ENCODE results near the gene ZCCHC10.
A peak's percentile ranks its signal among the peaks of the same experiment; 100 is the strongest.
"Not testable (repeated sequence)": the region's sequence is repeated elsewhere in the genome, so short reads cannot be mapped to it uniquely, and the experiment has no call there.

Gene ZCCHC10

DNA sequence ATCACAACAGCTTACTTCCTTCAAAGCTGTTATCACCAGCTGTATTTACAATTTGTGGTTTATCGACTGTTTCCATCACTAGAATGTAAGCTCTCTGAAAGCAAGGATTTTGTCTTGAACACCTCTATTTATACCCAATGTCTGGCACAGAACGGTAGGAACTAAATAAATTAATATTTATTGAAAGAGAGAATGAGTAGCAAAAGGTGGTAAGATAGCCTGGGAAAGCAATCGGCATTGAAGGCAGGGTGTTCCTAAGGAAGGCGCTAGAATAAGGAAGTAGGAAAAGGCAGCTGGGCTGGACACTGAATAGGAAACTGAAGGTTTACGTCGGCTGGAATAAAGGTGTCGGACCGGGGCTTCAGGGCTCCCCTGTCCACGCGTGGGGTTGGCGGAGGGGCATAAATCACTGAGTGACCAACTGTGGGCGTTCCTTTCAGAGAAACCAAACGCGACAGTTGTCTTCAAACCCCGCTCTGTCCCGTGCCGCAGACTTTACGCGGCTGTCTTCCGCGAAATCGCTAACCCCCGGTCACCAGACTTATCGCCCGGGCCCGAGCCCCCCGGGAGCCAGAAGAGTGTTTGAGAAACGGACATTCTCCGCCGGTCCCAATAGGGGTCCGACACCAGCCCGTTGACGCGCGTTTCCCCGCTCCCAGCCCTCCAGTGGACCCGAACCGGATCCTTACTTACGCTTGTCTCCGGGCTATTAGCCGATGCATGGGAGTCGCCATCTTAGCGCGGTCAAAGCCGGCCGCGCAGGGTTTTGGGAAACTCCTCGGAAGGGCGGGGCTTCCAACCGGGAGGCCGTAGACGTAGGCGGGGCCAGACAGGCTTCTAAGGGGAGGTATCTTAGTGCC, at the start of gene ZCCHC10:
ZCCHC10 (minus strand) TSS at position 746 of the 860 bp plus-strand sequence; CDS start at position 734, 12 bp downstream.
- peak; percentile 87 for DNase-seq (ENCODE audit: low read depth)

GRCh38 chr5:133075572-133076536, 49.5 kb upstream of the ZCCHC10 start:
- no peak for DNase-seq (ENCODE audit: low read depth)

- DNase-seq (ENCODE audit: low read depth): no peak
Observed at GRCh38 chr5:133072021-133072420, 45.7 kb upstream of the ZCCHC10 start.

GRCh38 chr5:133066045-133066444, 39.7 kb upstream of the ZCCHC10 start:
- no peak for DNase-seq (ENCODE audit: low read depth)

- DNase-seq (ENCODE audit: low read depth): no peak
Observed at GRCh38 chr5:133065471-133065870, 39.1 kb upstream of the ZCCHC10 start.

- DNase-seq (ENCODE audit: low read depth): no peak
Observed at GRCh38 chr5:133063965-133064364, 37.6 kb upstream of the ZCCHC10 start.

GRCh38 chr5:133062276-133062675, 35.9 kb upstream of the ZCCHC10 start:
- DNase-seq (ENCODE audit: low read depth): no peak

GRCh38 chr5:133059621-133060020, 33.3 kb upstream of the ZCCHC10 start:
- no peak for DNase-seq (ENCODE audit: low read depth)

- no peak for DNase-seq (ENCODE audit: low read depth)
Observed at GRCh38 chr5:133056891-133057290, 30.5 kb upstream of the ZCCHC10 start.

DNA sequence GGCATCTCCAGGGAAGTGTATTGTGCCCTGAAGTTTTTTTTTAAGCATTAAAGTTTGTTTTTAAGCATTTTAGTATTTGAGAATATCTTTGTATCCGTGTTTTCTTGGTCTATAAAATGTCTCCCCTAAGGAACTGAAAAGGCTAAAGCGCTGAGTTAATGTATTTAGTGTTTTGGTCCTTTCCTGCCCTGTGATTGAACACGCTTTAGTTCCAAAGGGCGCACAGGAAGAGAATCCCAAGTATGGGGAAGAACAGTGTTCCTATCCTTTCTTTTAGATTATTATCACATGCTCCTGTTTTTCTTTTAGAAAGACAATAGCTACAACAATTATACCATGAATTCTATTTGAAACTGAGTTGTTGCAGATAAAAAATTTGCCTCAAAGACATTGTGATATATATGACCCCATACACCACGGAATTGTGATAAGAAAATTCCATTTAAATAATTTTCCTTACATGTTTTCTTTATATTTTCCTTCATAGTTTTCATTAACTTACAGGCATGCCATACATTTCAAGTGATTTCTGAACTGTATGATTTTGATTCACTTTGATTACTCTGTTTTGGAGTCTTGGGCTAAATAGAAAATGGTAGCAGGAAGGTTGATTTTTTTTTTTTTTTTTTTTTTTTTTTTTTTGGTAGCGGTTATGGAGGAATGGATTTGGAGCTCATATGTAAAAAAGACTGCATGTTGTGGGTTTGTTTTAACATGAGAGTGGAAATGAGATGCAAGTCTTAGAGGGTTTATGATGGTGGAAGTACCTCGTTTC, 28.5 kb upstream of the ZCCHC10 start:
- no peak for DNase-seq (ENCODE audit: low read depth)

DNA sequence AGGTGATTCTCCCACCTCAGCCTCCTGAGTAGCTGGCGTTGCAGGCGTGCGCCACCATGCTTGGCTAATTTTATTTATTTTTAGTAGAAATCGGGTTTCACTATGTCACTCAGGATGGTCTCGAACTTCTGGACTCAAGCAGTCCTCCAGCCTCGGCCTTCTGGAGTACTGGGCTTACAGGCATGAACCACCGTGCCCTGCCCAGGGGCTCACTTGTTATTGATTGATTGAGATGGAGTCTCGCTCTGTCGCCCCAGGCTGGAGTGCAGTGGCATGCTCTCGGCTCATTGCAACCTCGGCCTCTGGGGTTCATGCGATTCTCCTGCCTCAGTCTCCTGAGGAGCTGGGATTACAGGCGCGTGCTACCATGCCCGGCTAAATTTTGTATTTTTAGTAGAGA, 27.1 kb upstream of the ZCCHC10 start:
- DNase-seq (ENCODE audit: low read depth): no peak

DNA sequence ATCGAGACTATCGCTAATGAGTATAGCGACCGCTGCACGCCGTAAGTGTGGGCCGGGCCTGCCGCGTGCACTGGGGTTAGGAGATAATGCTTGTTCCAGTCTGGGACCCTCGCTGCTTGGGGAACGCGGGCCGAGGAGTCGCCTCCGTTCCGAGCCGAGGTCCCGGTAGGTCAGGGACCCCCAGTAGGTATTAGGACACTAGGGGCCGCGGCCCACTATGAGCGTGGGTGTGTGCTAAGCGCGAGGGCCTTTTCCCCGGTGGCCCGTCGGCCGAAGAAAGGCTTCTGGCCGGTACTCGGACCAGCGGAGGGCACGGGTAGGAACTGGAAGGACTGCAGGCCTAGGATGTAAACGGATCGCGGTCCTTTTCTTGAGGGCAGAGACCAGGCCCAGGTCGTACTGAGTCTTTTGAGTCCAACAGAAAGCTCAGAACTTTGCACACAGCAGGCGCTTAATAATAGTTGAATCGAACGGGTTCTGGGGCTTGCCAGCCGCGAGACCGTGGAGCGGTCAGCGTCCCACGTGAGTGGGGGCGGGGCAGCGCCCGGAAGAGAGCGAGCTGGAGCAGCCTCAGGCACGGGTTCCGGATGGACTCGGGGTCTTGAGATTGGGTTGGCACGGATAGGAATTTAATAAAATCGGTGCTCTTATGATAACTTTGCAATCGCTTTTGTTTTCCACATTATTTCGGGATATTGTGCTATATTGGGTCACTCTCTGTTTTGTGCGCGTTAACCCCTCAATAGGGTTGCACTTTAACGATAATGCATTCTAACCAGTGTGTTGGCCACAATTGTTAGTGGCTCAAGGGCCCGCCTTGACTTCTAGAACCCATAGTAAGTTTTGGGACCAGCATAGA, 26.2 kb upstream of the ZCCHC10 start:
- peak; percentile 40 for DNase-seq (ENCODE audit: low read depth)

- DNase-seq (ENCODE audit: low read depth): peak; percentile 97
Observed at GRCh38 chr5:133051542-133052316, 25.4 kb upstream of the ZCCHC10 start, which contains the start of gene HSPA4. Gene HSPA4 (plus strand): TSS chr5:133052013. CDS start chr5:133052251, 238 bp downstream.

DNA sequence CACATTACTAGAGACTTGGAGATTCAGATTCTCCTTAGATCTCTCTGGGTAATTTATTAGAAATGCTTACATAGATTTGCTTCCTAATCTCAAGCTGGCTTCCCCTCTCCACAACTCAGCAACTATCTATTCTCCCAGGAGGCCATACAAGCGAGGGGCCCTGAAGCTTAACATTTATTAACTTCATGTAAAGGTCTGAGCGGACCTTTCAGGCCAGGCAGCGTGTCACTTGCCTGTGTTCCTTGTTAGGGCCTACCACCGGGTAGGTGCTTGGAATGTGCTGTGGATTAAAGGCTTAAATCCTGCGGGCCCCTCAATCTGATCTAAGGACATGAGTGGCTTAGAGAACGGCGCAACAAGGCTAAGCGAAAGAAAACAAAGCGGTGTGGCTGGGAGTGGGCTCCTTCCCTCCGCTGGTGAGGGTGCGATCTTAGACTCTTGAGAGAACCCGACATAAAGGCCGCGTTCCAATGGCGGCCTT, 24.8 kb upstream of the ZCCHC10 start:
- DNase-seq (ENCODE audit: low read depth): peak; percentile 56

DNA sequence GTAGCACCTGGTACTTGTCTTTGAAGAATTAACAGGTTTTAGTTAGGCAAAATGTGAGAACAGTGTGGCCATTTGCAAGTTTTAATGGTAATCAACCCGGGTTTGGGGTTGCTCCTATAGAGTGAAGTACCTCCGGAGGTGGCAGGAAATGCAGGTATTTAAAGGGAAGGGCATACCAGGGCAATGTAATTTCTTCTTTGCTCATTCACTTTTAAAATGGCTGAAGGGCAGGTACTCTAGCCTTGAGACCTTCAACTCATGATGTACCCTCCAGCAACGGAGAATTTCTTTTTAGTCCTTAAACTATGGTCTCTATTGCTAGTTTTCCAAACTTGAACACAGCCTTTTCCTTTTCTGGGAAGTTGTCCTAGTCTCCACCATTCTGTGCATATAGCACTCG, 24.2 kb upstream of the ZCCHC10 start:
- DNase-seq (ENCODE audit: low read depth): no peak

- DNase-seq (ENCODE audit: low read depth): no peak
Observed at GRCh38 chr5:133049726-133050048, 23.3 kb upstream of the ZCCHC10 start.

DNA sequence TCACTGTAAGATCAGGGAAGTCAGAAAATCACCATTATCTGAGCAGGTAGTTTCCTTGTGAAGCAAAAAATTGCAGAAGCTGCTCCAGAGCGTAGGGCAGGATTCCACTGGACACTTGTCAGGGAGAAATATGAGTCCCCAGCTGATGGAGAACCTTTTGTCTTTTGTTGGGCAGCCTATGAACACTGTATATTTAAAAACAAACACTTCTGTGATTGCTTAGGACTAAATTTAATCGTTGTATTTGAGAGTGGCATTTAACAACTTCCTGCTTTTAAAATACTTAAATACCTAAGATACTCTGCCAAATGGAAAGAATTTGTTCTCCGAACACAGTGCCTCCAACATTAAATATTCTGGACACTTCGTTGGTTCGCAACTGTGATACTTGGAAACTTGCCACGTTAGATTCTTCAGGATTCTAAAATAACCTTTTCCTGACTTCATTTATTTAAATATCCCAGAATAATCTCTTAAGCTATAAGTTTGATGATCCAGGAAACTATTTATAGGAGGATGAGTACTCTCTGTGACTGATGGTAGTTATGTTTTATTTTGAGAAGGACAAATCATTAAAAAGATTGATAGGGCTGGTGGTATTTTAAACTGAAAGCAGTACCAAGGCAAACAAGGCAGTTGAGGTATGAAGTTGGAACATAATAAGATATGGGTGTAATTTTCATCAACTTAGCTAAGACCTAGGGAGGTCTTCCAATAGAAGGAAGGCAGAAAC, 22.8 kb upstream of the ZCCHC10 start:
- DNase-seq (ENCODE audit: low read depth): no peak

DNA sequence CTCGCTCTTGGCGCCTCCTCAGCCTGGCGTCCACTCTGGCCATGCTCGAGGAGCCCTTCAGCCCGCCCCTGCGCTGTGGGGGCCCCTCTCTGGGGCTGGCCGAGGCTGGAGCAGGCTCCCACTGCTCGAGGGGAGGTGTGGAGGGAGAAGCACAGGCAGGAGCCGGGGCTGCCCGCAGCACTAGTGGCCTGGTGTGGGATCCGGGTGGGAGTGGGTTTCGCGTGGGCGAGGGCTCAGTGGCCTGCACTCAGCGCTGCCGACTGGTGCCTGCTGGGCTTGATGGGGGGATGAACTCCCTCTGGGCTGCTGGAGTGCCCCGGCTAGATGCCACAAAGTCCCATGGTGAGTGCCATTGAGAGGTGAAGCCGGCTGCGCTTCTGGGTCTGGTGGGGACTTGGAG, 21.1 kb upstream of the ZCCHC10 start:
- DNase-seq (ENCODE audit: low read depth): no peak

- DNase-seq (ENCODE audit: low read depth): not testable (repeated sequence)
Observed at GRCh38 chr5:133046560-133046959, 20.2 kb upstream of the ZCCHC10 start.
